ENCODE measurements around the gene PPP1R1C.

- TF ChIP-seq POLR2AphosphoS5 (IDR thresholded peaks at IDR 0.05; ENCODE audit: low read depth) (no peak), REST (IDR thresholded peaks at IDR 0.05; ENCODE audit: unreplicated experiment) (no peak), EZH2 (IDR thresholded peaks at IDR 0.05; ENCODE audit: low read depth, unreplicated experiment) (no peak), JUNB (IDR thresholded peaks at IDR 0.05; ENCODE audit: unreplicated experiment) (no peak), ETS1 (IDR thresholded peaks at IDR 0.05) (no peak), EZH2phosphoT487 (IDR thresholded peaks at IDR 0.05; ENCODE audit: unreplicated experiment) (no peak), CREB1 (CRISPR knock-in tag; IDR thresholded peaks at IDR 0.05; ENCODE audit: low read depth) (no peak), ZNF331 (CRISPR knock-in tag; IDR thresholded peaks at IDR 0.05; ENCODE audit: low read depth) (no peak), ZNF114 (CRISPR knock-in tag; IDR thresholded peaks at IDR 0.05) (no peak)
- TF ChIP-seq, protein P1, sequence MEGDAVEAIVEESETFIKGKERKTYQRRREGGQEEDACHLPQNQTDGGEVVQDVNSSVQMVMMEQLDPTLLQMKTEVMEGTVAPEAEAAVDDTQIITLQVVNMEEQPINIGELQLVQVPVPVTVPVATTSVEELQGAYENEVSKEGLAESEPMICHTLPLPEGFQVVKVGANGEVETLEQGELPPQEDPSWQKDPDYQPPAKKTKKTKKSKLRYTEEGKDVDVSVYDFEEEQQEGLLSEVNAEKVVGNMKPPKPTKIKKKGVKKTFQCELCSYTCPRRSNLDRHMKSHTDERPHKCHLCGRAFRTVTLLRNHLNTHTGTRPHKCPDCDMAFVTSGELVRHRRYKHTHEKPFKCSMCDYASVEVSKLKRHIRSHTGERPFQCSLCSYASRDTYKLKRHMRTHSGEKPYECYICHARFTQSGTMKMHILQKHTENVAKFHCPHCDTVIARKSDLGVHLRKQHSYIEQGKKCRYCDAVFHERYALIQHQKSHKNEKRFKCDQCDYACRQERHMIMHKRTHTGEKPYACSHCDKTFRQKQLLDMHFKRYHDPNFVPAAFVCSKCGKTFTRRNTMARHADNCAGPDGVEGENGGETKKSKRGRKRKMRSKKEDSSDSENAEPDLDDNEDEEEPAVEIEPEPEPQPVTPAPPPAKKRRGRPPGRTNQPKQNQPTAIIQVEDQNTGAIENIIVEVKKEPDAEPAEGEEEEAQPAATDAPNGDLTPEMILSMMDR (conservative IDR thresholded peaks at IDR 0.05; ENCODE audit: low read depth in 2 of 2), result no peak
These were observed 42.1 kb upstream of the PPP1R1C start for GRCh38 chr2:181943411-181944124.

Measured in GM23338 (cell line).